Smooth muscle cell (in vitro differentiated cells): Measurements from ENCODE around the gene POLD1. TPM values are rescaled to one million over a fixed set of nuclear protein-coding genes. Genes with fewer than 3 reads are reported as not detected.

Experiments
- DNase-seq: peaks from one replicate; lab custom pipeline; 2025; ENCODE audit not compliant: unreplicated experiment; lab: John Stamatoyannopoulos, UW
- H2AFZ ChIP-seq: fragments of 200-600 bp; sonication (generic); 2 replicates; pipeline ENCODE4 v1.6.0; 2016; ENCODE audit warnings: antibody characterized with exemption, low read depth, mild to moderate bottlenecking
- H3F3A ChIP-seq: fragments of 200-600 bp; sonication (generic); 2 replicates; pipeline ENCODE4 v1.6.0; 2017; ENCODE audit warnings: antibody characterized with exemption, low read depth
- H3K27ac ChIP-seq: fragments of 200-600 bp; sonication (generic); 2 replicates; pipeline ENCODE4 v1.5.1; 2016; ENCODE audit warnings: low read depth, mild to moderate bottlenecking
- H3K27me3 ChIP-seq: fragments of 200-600 bp; sonication (generic); 2 replicates; pipeline ENCODE4 v1.6.1; 2016; ENCODE audit warnings: low read depth, mild to moderate bottlenecking
- H3K36me3 ChIP-seq: fragments of 200-600 bp; sonication (generic); 2 replicates; pipeline ENCODE4 v1.5.1; 2016; ENCODE audit warnings: low read depth
- H3K4me1 ChIP-seq: fragments of 200-600 bp; sonication (generic); 2 replicates; pipeline ENCODE4 v1.5.1; 2016; ENCODE audit warnings: low read depth
- H3K4me2 ChIP-seq: fragments of 200-600 bp; sonication (generic); 2 replicates; pipeline ENCODE4 v1.6.0; 2016; ENCODE audit warnings: mild to moderate bottlenecking
- H3K4me3 ChIP-seq: fragments of 200-600 bp; sonication (generic); 2 replicates; pipeline ENCODE4 v1.5.1; 2016; ENCODE audit warnings: mild to moderate bottlenecking
- H3K79me2 ChIP-seq: fragments of 200-600 bp; sonication (generic); 2 replicates; pipeline ENCODE4 v1.6.0; 2016; ENCODE audit warnings: low read depth, mild to moderate bottlenecking
- H3K9ac ChIP-seq: fragments of 200-600 bp; sonication (generic); 2 replicates; pipeline ENCODE4 v1.6.0; 2016; ENCODE audit warnings: low read depth
- H3K9me3 ChIP-seq: fragments of 200-600 bp; sonication (generic); replicated peaks from 2 replicates; pipeline ENCODE4 v1.5.1; 2016; ENCODE audit warnings: low read depth
- H4K20me1 ChIP-seq: fragments of 200-600 bp; sonication (generic); 2 replicates; pipeline ENCODE4 v1.6.0; 2016; ENCODE audit warnings: low read depth
- CTCF ChIP-seq: fragments of 200-600 bp; sonication (generic); IDR thresholded peaks from 2 replicates; pipeline ENCODE4 v1.5.1; 2017; ENCODE audit warnings: borderline replicate concordance, mild to moderate bottlenecking, antibody characterized with exemption; ENCODE audit not compliant: insufficient read depth, poor library complexity, severe bottlenecking
- WGBS: methylation state at CpG from one replicate; pipeline ENCODE4 v1.1.7; 2016; ENCODE audit warnings: low lambda C conversion rate; 5-methylcytosine and 5-hydroxymethylcytosine counted together
- polyA plus RNA-seq: library from polyadenylated mRNA; unstranded; fragments of >200 nt; fragmentation: Nextera tagmentation; extraction: Ambion mirVana; gene quantifications from 2 replicates; pipeline ENCODE4 v1.2.1, GENCODE V29; 2016
- total RNA-seq: library from RNA; depleted of rRNA; stranded (reverse); fragments of >200 nt; gene quantifications from 2 replicates; pipeline ENCODE4 v1.2.3, GENCODE V29; 2014

The POLD1 gene
- total and polyA plus RNA-seq, 2 experiments from 2014 or later: 14.9 to 37.6 TPM

DNA sequence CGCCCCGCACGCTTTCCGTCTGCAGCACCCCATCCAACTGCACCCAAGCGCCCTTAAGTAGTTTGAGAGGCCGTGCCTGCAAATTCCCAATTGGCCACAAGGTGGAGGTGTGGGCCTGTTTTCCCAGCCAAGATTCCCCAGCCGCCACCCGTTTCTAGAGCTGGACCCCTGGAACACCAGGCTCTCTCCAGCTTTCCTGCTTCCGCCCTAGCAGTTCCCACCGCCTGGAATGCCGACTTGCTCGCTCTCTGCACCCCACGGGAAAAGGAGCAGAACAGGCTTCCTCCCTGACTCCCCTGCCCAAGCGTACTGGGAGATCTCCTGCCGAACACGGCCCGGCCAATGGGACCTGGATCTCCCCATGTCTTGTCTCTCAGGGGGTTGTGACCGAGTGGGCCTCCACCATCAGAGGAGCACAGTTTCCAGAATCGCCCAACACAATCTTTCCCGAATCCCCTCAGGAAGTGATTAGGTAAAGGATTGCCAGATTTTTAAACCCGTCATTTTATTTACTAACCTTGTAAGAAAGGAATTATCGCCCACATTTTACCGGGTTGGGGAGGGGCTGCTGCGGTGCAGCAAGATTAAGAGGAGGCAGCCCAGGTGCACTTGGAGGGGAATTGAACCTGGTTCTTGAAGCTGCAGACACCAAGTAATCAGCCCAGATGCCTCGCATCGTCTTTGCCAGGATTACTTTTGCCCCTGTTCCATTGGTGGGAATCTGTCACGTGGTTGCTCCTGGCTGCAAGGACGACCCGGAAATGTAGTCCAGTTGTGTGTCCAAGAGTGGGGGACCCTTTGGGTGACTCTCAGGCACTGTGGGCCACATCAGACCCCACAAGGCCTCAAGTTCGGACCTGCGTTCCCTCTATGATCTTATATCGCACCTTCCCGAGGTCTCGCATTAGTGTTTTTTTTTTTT is 15.2 kb upstream of the POLD1 start:
- 5% methylated on average over 28 of the region's 34 CpGs for WGBS

GRCh38 chr19:50371914-50372475 is 12.2 kb upstream of the POLD1 start:
- 88% methylated on average over 10 of the region's 10 CpGs for WGBS
- Histone ChIP-seq H3K9me3 (no peaks in the 10 kb centered on the region), H3K4me1 (no peaks in the 10 kb centered on the region), H3K36me3 (no peaks in the 10 kb centered on the region), H3K4me2 (no peak overlapping the region), H4K20me1 (peaks cover under 1% of the 10 kb centered on the region), H3K79me2 (no peaks in the 10 kb centered on the region), H2AFZ (no peak overlapping the region), H3F3A (no peaks in the 10 kb centered on the region), H3K4me3 (no peak overlapping the region), H3K9ac (no peak overlapping the region), H3K27me3 (no peaks in the 10 kb centered on the region), H3K27ac (no peak overlapping the region)
- TF ChIP-seq CTCF: no peak
- DNase-seq: no peak

More for the DNA sequence above, 15.2 kb upstream of the POLD1 start:
- peak overlapping the region; percentile 94 for H3K4me2 ChIP-seq
- H3K9me3 ChIP-seq: no peaks in the 10 kb centered on the region
- no peaks in the 10 kb centered on the region for H4K20me1 ChIP-seq
- peak overlapping the region; percentile 37 for H3K9ac ChIP-seq
- peak overlapping the region; percentile 73 for H3K4me3 ChIP-seq
- peak; percentile 81 for TF ChIP-seq CTCF
- peak overlapping the region; percentile 88 for H2AFZ ChIP-seq
- no peaks in the 10 kb centered on the region for H3F3A ChIP-seq
- no peaks in the 10 kb centered on the region for H3K4me1 ChIP-seq
- no peaks in the 10 kb centered on the region for H3K27me3 ChIP-seq
- H3K27ac ChIP-seq: peak overlapping the region; percentile 15
- peak; percentile 62 for DNase-seq
- no peaks in the 10 kb centered on the region for H3K79me2 ChIP-seq
- no peaks in the 10 kb centered on the region for H3K36me3 ChIP-seq

DNA sequence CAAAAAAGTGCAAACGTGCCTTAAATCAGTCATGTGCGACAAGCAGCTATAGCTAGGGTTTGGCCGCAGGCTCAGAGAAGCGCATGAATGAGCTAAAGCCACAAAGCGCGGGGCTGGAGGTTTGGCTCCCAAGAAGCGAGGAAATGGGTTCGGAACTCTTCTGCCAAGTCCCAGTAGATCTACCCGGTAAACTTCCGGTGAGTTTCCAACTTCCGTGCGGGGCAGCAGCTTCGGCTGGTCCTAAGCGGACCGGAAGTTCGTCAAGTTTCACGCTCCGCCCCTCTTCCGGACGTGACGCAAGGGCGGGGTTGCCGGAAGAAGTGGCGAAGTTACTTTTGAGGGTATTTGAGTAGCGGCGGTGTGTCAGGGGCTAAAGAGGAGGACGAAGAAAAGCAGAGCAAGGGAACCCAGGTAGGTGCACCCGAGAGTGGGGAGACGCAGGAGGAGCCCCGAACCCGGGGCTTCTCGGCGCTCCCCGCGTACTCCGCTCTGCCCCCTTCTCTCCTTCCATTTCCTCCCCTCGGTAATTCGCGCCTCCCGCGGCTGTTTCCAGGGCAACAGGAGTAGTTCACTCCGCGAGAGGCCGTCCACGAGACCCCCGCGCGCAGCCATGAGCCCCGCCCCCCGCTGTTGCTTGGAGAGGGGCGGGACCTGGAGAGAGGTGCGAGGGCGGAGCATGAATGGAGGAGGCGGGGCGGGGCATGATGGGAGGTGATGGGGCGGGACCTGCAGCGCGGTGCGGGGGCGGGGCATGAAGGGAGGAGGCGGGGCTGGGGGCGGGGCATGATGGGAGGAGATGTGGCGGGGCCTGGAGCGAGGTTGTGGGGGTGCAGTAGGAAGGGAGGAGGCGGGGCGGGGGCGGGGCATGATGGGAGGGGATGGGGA is 7.7 kb upstream of the POLD1 start, which contains the start of gene NR1H2:
NR1H2 (plus strand) TSS at position 292 of the 885 bp plus-strand sequence. CDS start 1,149 bp downstream, outside the sequence.
- Histone ChIP-seq H4K20me1 (peaks cover 12% of the 10 kb centered on the region), H3K4me1 (no peaks in the 10 kb centered on the region), H3K4me3 (peak within 1 kb of the TSS; percentile 77), H3K79me2 (no peaks in the 10 kb centered on the region), H3K4me2 (peak within 1 kb of the TSS; percentile 89), H3K27ac (peak within 1 kb of the TSS; percentile 97), H2AFZ (peak within 1 kb of the TSS; percentile 94), H3K9ac (peak within 1 kb of the TSS; percentile 96), H3F3A (no peaks in the 10 kb centered on the region), H3K9me3 (no peaks in the 10 kb centered on the region), H3K36me3 (no peaks in the 10 kb centered on the region), H3K27me3 (no peaks in the 10 kb centered on the region)
- WGBS: 2% methylated on average over 42 of the region's 67 CpGs
- no peak for TF ChIP-seq CTCF
- peak; percentile 62 for DNase-seq
